GM23248 (cell line): ENCODE measurements around the gene PEPD. TPM values are rescaled to one million over a fixed set of nuclear protein-coding genes. Genes with fewer than 3 reads are reported as not detected.

Experiments used
- DNase-seq: peaks from one replicate; pipeline ENCODE4 v3.0.0-alpha.2; 2015
- H2AFZ ChIP-seq: fragments of 200-600 bp; sonication (generic); 2 replicates; pipeline ENCODE4 v1.6.1; 2016; ENCODE audit warnings: antibody characterized with exemption
- H3F3A ChIP-seq: fragments of 200-600 bp; sonication (generic); 2 replicates; pipeline ENCODE4 v1.6.1; 2016; ENCODE audit warnings: mild to moderate bottlenecking, antibody characterized with exemption, mixed run types; ENCODE audit not compliant: insufficient read depth
- H3K27ac ChIP-seq: fragments of 200-600 bp; sonication (generic); 2 replicates; pipeline ENCODE4 v1.5.1; 2016; ENCODE audit warnings: mild to moderate bottlenecking
- H3K27me3 ChIP-seq: fragments of 200-600 bp; sonication (generic); replicated peaks from 2 replicates; pipeline ENCODE4 v1.6.1; 2016; ENCODE audit warnings: mild to moderate bottlenecking; ENCODE audit not compliant: insufficient read depth
- H3K36me3 ChIP-seq: fragments of 200-600 bp; sonication (generic); 2 replicates; pipeline ENCODE4 v1.6.1; 2016; ENCODE audit warnings: low read depth, mild to moderate bottlenecking
- H3K4me1 ChIP-seq: fragments of 200-600 bp; sonication (generic); 2 replicates; pipeline ENCODE4 v1.6.1; 2016; ENCODE audit warnings: mild to moderate bottlenecking; ENCODE audit not compliant: insufficient read depth
- H3K4me2 ChIP-seq: fragments of 200-600 bp; sonication (generic); one replicate; pipeline ENCODE4 v1.6.1; 2016; ENCODE audit warnings: mild to moderate bottlenecking; ENCODE audit not compliant: unreplicated experiment
- H3K4me3 ChIP-seq: fragments of 200-600 bp; sonication (generic); 2 replicates; pipeline ENCODE4 v1.5.1; 2016; ENCODE audit warnings: mild to moderate bottlenecking
- H3K79me2 ChIP-seq: fragments of 200-600 bp; sonication (generic); 2 replicates; pipeline ENCODE4 v1.6.1; 2016; ENCODE audit warnings: mild to moderate bottlenecking; ENCODE audit not compliant: insufficient read depth
- H3K9ac ChIP-seq: fragments of 200-600 bp; sonication (generic); 2 replicates; pipeline ENCODE4 v1.6.1; 2016; ENCODE audit warnings: mild to moderate bottlenecking
- H3K9me2 ChIP-seq: fragments of 200-600 bp; sonication (generic); 2 replicates; pipeline ENCODE4 v1.6.1; 2016; ENCODE audit warnings: mixed run types, mild to moderate bottlenecking, moderate library complexity; ENCODE audit not compliant: insufficient read depth
- H3K9me3 ChIP-seq: fragments of 200-600 bp; sonication (generic); one replicate; pipeline ENCODE4 v1.6.1; 2017; ENCODE audit warnings: low read depth
- H4K20me1 ChIP-seq: fragments of 200-600 bp; sonication (generic); 2 replicates; pipeline ENCODE4 v1.6.0; 2016; ENCODE audit not compliant: insufficient read depth
- EZH2 ChIP-seq: fragments of 200-600 bp; sonication (generic); IDR thresholded peaks from 2 replicates; pipeline ENCODE4 v1.6.1; 2018; ENCODE audit warnings: antibody characterized with exemption, mild to moderate bottlenecking; ENCODE audit not compliant: insufficient read depth, poor library complexity, severe bottlenecking
- EZH2phosphoT487 ChIP-seq: fragments of 200-600 bp; sonication (generic); IDR thresholded peaks from 2 replicates; pipeline ENCODE4 v1.6.1; 2018; ENCODE audit warnings: antibody characterized with exemption, moderate library complexity, mild to moderate bottlenecking, low read depth; ENCODE audit not compliant: insufficient read depth
- WGBS, 2 experiments: methylation state at CpG; one replicate each; pipeline ENCODE4 v1.1.6; 2015 to 2017; ENCODE audit warnings: low lambda C conversion rate in 2 of 2, low coverage in 1 of 2; ENCODE audit errors: missing lambda C conversion rate in 2 of 2; 5-methylcytosine and 5-hydroxymethylcytosine counted together
- in situ Hi-C: fragments of 300-500 bp; cut with MboI; formaldehyde crosslinking; loops from 2 replicates; pipeline ENCODE4 v1.15.0; 2020
- polyA plus RNA-seq: library from polyadenylated mRNA; unstranded; fragments of >200 nt; fragmentation: Nextera tagmentation; extraction: Ambion mirVana; gene quantifications from 2 replicates; pipeline ENCODE4 v1.2.1, GENCODE V29; 2016
- total RNA-seq: library from RNA; depleted of rRNA; stranded (reverse); fragments of >200 nt; shearing (Covaris generic); gene quantifications from 2 replicates; pipeline ENCODE4 v1.2.3, GENCODE V29; 2014

Gene PEPD
- total and polyA plus RNA-seq, 2 experiments from 2014 or later = 54.8 to 86.5 TPM

DNA sequence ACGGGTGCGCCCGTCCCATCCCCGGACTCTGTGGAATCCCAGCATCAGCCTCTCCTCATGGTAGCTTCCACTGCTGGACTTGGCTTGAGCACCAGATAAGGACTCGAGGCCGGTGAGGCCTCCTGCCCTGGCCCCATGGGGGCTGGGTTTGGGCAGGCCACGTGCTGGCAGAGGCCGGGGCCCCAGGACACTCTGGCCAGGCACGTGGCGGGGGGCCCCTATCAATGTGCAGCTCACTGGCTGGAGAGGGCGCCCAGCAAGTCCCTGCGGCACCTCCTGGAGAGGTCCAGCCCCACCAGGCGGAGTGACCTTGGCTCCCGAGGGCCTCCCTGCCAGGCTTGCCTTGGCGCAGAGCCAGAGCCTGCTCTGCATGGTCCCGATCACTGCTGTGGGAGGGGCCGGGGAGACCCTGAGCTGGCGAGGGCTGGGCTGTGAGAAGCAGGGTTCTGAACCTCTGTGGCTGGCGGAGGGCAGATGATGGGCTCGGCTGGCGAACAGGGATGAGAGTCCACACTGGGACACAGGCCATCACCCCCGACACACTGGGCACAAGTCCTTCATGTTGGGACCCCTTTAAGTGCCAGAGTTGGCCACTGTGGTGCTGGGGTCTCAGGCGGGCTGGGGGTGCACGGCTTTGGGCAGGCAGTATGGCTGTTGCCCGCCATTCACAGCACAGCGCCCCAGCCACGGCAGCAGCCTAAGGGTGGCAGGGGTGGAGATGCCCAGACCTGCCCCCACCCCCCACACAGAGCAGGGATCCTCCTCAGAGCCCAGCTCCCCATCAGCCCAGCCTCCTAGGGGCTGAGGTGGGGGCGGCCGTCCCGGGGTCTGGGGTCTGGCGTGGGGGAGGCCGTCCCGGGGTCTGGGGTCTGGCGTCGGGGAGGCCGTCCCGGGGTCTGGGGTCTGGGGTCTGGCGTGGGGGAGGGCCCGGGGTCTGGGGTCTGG is 129.0 kb downstream of the PEPD start:
- TF ChIP-seq EZH2phosphoT487 = no peak
- no peak for TF ChIP-seq EZH2
- no peak for DNase-seq
- H3K27me3 ChIP-seq = no peaks in the 10 kb centered on the region
- H3K79me2 ChIP-seq = peaks cover 24% of the 10 kb centered on the region
- H3K27ac ChIP-seq = no peak overlapping the region
- H3K9me2 ChIP-seq = no peaks in the 10 kb centered on the region
- peaks cover 35% of the 10 kb centered on the region for H3K4me1 ChIP-seq
- H3F3A ChIP-seq = peaks cover 8% of the 10 kb centered on the region; the same call in 1 of the 2 replicates
- no peak overlapping the region for H3K4me3 ChIP-seq
- no peaks in the 10 kb centered on the region for H3K9me3 ChIP-seq
- no peaks in the 10 kb centered on the region for H4K20me1 ChIP-seq
- H3K4me2 ChIP-seq = no peak overlapping the region
- no peaks in the 10 kb centered on the region for H3K36me3 ChIP-seq
- WGBS, 2 experiments = 74 to 75% methylated on average over 27 to 37 of the region's 39 CpGs
- H3K9ac ChIP-seq = no peak overlapping the region
- in situ Hi-C loops = no loop called here
- H2AFZ ChIP-seq = no peak overlapping the region

DNA sequence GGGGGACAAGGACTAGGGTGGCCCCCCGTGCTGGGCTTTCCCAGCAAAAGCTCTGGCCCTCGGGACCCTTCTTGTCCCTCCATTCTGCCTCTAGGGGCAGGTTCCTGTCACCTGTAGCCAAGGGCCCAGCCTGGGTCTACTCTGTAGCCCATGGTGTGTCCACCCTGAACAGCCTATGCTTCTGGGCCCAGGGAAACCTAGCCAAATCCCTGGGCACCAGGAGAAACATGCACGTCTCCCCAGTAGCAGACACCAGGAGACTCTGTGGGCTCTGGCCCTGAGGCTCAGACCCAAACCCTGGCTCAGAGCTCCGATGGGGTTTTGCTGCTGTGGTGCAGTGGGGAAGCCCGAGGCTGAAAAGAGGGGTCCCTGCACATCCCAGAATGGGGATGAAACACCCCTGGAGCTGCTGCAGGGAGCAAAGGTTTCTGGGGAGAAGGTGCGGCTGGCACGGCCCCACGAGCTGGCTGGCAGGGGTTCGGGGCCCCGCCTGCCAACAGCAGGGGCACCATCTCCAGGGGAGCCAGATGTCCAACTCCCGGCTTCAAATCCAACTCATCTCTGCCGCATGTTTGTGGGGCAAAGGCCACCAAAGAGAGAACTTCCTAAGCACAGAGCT is 129.9 kb downstream of the PEPD start:
- TF ChIP-seq EZH2 (no peak), EZH2phosphoT487 (no peak)
- no peak for DNase-seq
- Histone ChIP-seq H3K9me3 (no peaks in the 10 kb centered on the region), H3K79me2 (peaks cover 33% of the 10 kb centered on the region), H3K27me3 (no peaks in the 10 kb centered on the region), H3K9ac (no peak overlapping the region), H3K4me2 (no peak overlapping the region), H4K20me1 (no peaks in the 10 kb centered on the region), H3K4me3 (no peak overlapping the region), H3K4me1 (peaks cover 35% of the 10 kb centered on the region), H3F3A (peaks cover 8% of the 10 kb centered on the region; the same call in 1 of the 2 replicates), H3K36me3 (no peaks in the 10 kb centered on the region), H3K27ac (no peak overlapping the region), H3K9me2 (no peaks in the 10 kb centered on the region), H2AFZ (no peak overlapping the region)
- 62 to 68% methylated on average over 10 to 11 of the region's 12 CpGs for WGBS, 2 experiments
- in situ Hi-C loops = no loop called here

DNA sequence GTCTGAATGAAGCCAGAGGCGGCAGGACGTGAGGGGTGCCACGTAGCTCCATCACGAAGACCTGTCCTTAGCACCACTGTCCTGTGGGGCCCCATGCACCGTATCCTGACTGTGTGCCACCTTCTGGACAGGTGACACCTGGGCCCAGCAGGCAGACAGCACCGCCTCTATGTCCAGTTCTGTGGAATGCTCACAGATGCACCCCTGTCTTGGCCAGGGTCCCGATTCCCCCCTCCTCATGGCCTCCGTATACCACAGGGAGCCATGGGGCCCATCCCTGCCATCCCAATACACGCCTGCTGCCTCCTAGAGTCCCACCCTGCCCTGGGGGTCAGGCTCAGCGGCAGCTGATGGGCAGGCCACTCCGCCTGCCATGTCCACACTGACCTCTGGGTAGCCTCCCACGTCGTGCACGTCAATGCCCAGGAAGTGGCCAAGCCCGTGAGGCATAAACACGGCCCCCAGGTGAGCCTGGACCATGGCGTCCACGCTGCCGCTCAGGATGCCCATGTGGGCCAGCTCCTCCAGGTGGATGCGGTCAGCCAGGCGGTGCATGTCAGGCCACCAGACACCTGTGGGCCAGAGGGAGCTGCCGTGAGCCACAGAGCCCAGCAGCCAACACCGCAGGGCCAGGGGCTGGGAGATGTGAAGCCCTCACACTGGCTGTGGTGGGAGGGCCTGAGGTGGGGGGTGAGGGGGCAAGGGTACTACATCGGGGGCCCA is 130.5 kb downstream of the PEPD start:
- no peak overlapping the region for H3K4me2 ChIP-seq
- H3K9me3 ChIP-seq = no peaks in the 10 kb centered on the region
- H3K27ac ChIP-seq = no peak overlapping the region
- no peak overlapping the region for H3K9ac ChIP-seq
- peaks cover 34% of the 10 kb centered on the region for H3K4me1 ChIP-seq
- H2AFZ ChIP-seq = no peak overlapping the region
- TF ChIP-seq EZH2 (no peak), EZH2phosphoT487 (no peak)
- H3K36me3 ChIP-seq = no peaks in the 10 kb centered on the region
- in situ Hi-C loops = no loop called here
- DNase-seq = no peak
- 83 to 89% methylated on average over 23 of the region's 24 CpGs for WGBS, 2 experiments
- H3K79me2 ChIP-seq = peaks cover 39% of the 10 kb centered on the region
- H3K9me2 ChIP-seq = no peaks in the 10 kb centered on the region
- H3F3A ChIP-seq = peaks cover 8% of the 10 kb centered on the region; the same call in 1 of the 2 replicates
- no peaks in the 10 kb centered on the region for H3K27me3 ChIP-seq
- no peak overlapping the region for H3K4me3 ChIP-seq
- 0 out of 2 replicates have a peak, but pooled peaks cover under 1% of the 10 kb centered on the region for H4K20me1 ChIP-seq

DNA sequence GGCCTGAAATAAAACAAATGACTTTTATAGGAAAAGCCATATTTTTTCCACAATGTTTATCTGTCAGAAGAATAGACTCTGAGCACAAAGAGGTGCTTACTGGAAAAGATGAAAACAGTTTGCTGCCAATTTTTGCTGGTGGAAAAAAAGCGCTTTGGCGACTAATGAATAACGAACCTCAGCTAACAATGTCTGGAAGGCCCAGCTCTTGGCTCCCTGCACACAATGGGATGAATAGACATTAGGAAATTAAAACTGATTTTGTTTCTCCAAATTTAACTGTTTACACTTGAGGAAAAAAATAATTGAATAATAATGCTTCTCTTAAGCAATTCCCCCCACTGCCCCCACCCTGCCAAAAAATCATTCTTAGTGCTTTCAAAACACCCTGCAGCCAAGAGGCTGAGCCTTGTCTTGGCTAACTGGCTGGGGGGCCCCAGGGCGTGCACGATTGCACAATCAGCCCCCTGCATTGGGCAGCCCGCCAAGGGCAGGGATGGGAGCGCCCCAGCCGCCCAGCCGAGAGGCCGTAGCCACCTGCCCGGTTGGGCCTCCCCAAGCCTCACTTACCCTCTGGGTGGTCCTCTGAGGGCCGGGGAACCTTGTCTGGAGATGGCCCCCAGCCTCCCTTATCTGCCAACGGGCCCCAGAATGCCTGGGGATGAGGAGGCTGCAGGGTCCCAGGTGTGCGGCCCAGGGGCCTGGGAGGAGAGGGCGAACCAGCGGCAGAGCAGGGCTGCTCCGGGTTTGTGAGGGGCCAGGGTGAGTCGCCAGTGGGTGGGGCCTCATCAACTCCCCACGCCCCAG is 131.3 kb downstream of the PEPD start:
- H3K36me3 ChIP-seq = no peaks in the 10 kb centered on the region
- H3K79me2 ChIP-seq = peaks cover 47% of the 10 kb centered on the region
- no peaks in the 10 kb centered on the region for H3K9me2 ChIP-seq
- no peak overlapping the region for H2AFZ ChIP-seq
- H3K9me3 ChIP-seq = no peaks in the 10 kb centered on the region
- H4K20me1 ChIP-seq = 0 out of 2 replicates have a peak, but pooled peaks cover 8% of the 10 kb centered on the region
- DNase-seq = no peak
- no peak overlapping the region for H3K4me2 ChIP-seq
- no peak for TF ChIP-seq EZH2
- no peak for TF ChIP-seq EZH2phosphoT487
- H3K9ac ChIP-seq = no peak overlapping the region
- in situ Hi-C loops = no loop called here
- H3F3A ChIP-seq = peaks cover 8% of the 10 kb centered on the region; the same call in 1 of the 2 replicates
- H3K27ac ChIP-seq = no peak overlapping the region
- H3K27me3 ChIP-seq = no peaks in the 10 kb centered on the region
- H3K4me1 ChIP-seq = peaks cover 27% of the 10 kb centered on the region
- WGBS, 2 experiments = 44 to 53% methylated on average over 15 to 19 of the region's 19 CpGs
- H3K4me3 ChIP-seq = no peak overlapping the region
